GM19438 (cell line): ENCODE data around the gene THYN1.

Source experiments
- ATAC-seq: cut with Tn5 transposase; IDR thresholded peaks from one replicate; pipeline ENCODE4 v1.9.1; 2021; ENCODE audit warnings: low read depth; ENCODE audit not compliant: unreplicated experiment

The THYN1 gene

GRCh38 chr11:134226806-134227325 is 26.3 kb downstream of the THYN1 start:
- ATAC-seq: no peak

- peak; percentile 14 for ATAC-seq
These were observed 28.2 kb downstream of the THYN1 start for GRCh38 chr11:134224710-134225664.

- ATAC-seq: peak; percentile 78
These were observed 29.1 kb downstream of the THYN1 start, which contains the start of the genes NCAPD3 and VPS26B for GRCh38 chr11:134223836-134224709. Gene NCAPD3, minus strand, starts transcription at chr11:134223967. Its CDS starts 41 bp downstream, at chr11:134223926. Gene VPS26B, plus strand, starts transcription at chr11:134224671. Its CDS starts 452 bp downstream, at chr11:134225123.

- ATAC-seq: no peak
These were observed 30.0 kb downstream of the THYN1 start for GRCh38 chr11:134223121-134223520.

GRCh38 chr11:134216816-134217215 is 36.3 kb downstream of the THYN1 start:
- no peak for ATAC-seq

GRCh38 chr11:134215836-134216235 is 37.3 kb downstream of the THYN1 start:
- ATAC-seq: no peak

GRCh38 chr11:134207538-134208239 is 45.5 kb downstream of the THYN1 start:
- no peak for ATAC-seq

GRCh38 chr11:134206185-134206584 is 47.0 kb downstream of the THYN1 start:
- ATAC-seq: no peak

GRCh38 chr11:134205729-134206128 is 47.4 kb downstream of the THYN1 start:
- ATAC-seq: no peak

GRCh38 chr11:134202661-134203060 is 50.5 kb downstream of the THYN1 start:
- ATAC-seq: no peak

GRCh38 chr11:134200688-134201087 is 52.5 kb downstream of the THYN1 start:
- ATAC-seq: no peak

GRCh38 chr11:134199531-134199930 is 53.6 kb downstream of the THYN1 start:
- ATAC-seq: no peak
